ENCODE results near the gene PITRM1. TPM values are rescaled to one million over a fixed set of nuclear protein-coding genes. Genes with fewer than 3 reads are reported as not detected.

PITRM1 gene
- polyA plus RNA-seq, 1 of the 3 experiments (the other 2 are of a cell fraction) = 79.6 TPM

DNA sequence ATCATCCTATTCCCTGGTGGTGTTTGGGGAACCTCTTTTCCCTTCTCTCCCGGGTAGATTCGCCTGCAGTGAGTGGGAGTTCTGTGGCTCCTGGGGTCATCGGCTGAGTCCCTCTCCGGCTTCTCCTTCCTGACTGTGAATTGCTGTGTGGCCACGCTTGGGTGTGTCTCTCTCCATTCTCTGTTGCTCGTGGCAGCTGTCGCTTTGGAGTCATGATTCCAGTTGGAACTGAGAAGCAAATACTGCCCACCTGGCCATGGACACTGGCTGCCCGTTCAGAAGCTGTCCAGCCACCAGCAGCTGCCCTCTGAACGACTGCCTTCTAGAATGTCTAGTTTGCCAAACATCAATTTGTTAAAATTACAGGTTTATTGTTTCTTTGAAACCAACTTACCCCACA lies 23.1 kb upstream of the PITRM1 start:
- Histone ChIP-seq H3K4me3 (ENCODE audit: low read depth in 2 of 2, low read length in 1 of 2) (no peak overlapping the region), H3K9me3 (no peaks in the 10 kb centered on the region), H3K9ac (no peak overlapping the region), H3F3A (replicated peaks; ENCODE audit: insufficient read depth) (no peaks in the 10 kb centered on the region), H3K9me2 (no peaks in the 10 kb centered on the region), H3K36me3 (replicated peaks in 1 of 2; ENCODE audit: control insufficient read depth in 1 of 2, insufficient read depth in 2 of 2, low read length in 1 of 2) (no peaks in the 10 kb centered on the region), H3K27ac (ENCODE audit: low read depth in 2 of 2, low read length in 1 of 2) (no peak overlapping the region), H3K4me2 (no peak overlapping the region), H2AFZ (ENCODE audit: low read depth) (no peak overlapping the region), H3K27me3 (ENCODE audit: insufficient read depth) (no peaks in the 10 kb centered on the region), H3K79me2 (ENCODE audit: insufficient read depth) (no peaks in the 10 kb centered on the region), H3K4me1 (ENCODE audit: control insufficient read depth in 1 of 2, insufficient read depth in 2 of 2, low read depth in 1 of 2, low read length in 1 of 2) (peaks cover 11 to 12% of the 10 kb centered on the region in 2 experiments), H4K20me1 (ENCODE audit: insufficient read depth) (no peaks in the 10 kb centered on the region)
- CTCF ChIA-PET = interaction anchor here (0.6 to 11.1 kb wide), 4 partner anchors 49 to 1572 kb away, joined by 3 to 244 read pairs (median 6); no protein-coding TSS in a partner anchor
- WGBS (ENCODE audit: low lambda C conversion rate) = 91% methylated on average over 2 of the region's 9 CpGs
- TF ChIP-seq TAF1 (IDR thresholded peaks at IDR 0.05; ENCODE audit: borderline replicate concordance, low read depth, low read length) (no peak), FOXM1 (IDR thresholded peaks at IDR 0.05; ENCODE audit: low read depth) (no peak), CHD2 (IDR thresholded peaks at IDR 0.05; ENCODE audit: low read length, partially characterized antibody) (no peak), FOSL2 (IDR thresholded peaks at IDR 0.05; ENCODE audit: borderline replicate concordance, low read depth) (no peak), GATA2 (CRISPR knock-in tag; IDR thresholded peaks at IDR 0.05) (no peak), NFIC (IDR thresholded peaks at IDR 0.05; ENCODE audit: borderline replicate concordance) (no peak), RAD21 (IDR thresholded peaks at IDR 0.05; ENCODE audit: low read length) (no peak), RXRA (IDR thresholded peaks at IDR 0.05; ENCODE audit: borderline replicate concordance, low read depth) (no peak), EP300 (IDR thresholded peaks at IDR 0.05; ENCODE audit: borderline replicate concordance in 1 of 2, low read depth in 1 of 2, low read length in 1 of 2) (no peak), POLR2AphosphoS5 (IDR thresholded peaks at IDR 0.05; ENCODE audit: low read depth, low read length) (no peak), JUND (IDR thresholded peaks at IDR 0.05) (no peak)
- TF ChIP-seq, protein P1, sequence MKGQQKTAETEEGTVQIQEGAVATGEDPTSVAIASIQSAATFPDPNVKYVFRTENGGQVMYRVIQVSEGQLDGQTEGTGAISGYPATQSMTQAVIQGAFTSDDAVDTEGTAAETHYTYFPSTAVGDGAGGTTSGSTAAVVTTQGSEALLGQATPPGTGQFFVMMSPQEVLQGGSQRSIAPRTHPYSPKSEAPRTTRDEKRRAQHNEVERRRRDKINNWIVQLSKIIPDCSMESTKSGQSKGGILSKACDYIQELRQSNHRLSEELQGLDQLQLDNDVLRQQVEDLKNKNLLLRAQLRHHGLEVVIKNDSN (IDR thresholded peaks at IDR 0.05; ENCODE audit: borderline replicate concordance, low read depth) = no peak
- TF ChIP-seq, protein P2, sequence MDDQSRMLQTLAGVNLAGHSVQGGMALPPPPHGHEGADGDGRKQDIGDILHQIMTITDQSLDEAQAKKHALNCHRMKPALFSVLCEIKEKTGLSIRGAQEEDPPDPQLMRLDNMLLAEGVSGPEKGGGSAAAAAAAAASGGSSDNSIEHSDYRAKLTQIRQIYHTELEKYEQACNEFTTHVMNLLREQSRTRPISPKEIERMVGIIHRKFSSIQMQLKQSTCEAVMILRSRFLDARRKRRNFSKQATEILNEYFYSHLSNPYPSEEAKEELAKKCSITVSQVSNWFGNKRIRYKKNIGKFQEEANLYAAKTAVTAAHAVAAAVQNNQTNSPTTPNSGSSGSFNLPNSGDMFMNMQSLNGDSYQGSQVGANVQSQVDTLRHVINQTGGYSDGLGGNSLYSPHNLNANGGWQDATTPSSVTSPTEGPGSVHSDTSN (IDR thresholded peaks at IDR 0.05) = no peak
- TF ChIP-seq, protein P3, sequence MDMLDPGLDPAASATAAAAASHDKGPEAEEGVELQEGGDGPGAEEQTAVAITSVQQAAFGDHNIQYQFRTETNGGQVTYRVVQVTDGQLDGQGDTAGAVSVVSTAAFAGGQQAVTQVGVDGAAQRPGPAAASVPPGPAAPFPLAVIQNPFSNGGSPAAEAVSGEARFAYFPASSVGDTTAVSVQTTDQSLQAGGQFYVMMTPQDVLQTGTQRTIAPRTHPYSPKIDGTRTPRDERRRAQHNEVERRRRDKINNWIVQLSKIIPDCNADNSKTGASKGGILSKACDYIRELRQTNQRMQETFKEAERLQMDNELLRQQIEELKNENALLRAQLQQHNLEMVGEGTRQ (IDR thresholded peaks at IDR 0.05; ENCODE audit: borderline replicate concordance, low read depth, low read length) = no peak
- TF ChIP-seq, protein P4, sequence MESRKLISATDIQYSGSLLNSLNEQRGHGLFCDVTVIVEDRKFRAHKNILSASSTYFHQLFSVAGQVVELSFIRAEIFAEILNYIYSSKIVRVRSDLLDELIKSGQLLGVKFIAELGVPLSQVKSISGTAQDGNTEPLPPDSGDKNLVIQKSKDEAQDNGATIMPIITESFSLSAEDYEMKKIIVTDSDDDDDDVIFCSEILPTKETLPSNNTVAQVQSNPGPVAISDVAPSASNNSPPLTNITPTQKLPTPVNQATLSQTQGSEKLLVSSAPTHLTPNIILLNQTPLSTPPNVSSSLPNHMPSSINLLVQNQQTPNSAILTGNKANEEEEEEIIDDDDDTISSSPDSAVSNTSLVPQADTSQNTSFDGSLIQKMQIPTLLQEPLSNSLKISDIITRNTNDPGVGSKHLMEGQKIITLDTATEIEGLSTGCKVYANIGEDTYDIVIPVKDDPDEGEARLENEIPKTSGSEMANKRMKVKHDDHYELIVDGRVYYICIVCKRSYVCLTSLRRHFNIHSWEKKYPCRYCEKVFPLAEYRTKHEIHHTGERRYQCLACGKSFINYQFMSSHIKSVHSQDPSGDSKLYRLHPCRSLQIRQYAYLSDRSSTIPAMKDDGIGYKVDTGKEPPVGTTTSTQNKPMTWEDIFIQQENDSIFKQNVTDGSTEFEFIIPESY (IDR thresholded peaks at IDR 0.05; ENCODE audit: borderline replicate concordance, low read depth) = no peak
- TF ChIP-seq, protein P5, sequence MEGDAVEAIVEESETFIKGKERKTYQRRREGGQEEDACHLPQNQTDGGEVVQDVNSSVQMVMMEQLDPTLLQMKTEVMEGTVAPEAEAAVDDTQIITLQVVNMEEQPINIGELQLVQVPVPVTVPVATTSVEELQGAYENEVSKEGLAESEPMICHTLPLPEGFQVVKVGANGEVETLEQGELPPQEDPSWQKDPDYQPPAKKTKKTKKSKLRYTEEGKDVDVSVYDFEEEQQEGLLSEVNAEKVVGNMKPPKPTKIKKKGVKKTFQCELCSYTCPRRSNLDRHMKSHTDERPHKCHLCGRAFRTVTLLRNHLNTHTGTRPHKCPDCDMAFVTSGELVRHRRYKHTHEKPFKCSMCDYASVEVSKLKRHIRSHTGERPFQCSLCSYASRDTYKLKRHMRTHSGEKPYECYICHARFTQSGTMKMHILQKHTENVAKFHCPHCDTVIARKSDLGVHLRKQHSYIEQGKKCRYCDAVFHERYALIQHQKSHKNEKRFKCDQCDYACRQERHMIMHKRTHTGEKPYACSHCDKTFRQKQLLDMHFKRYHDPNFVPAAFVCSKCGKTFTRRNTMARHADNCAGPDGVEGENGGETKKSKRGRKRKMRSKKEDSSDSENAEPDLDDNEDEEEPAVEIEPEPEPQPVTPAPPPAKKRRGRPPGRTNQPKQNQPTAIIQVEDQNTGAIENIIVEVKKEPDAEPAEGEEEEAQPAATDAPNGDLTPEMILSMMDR (IDR thresholded peaks at IDR 0.05) = no peak
- DNase-seq = no peak
- POLR2A ChIA-PET = no interaction called here
